Trophoblast cell (in vitro differentiated cells and primary cell): ENCODE results near the gene DDX3Y.
A peak's percentile ranks its signal among the peaks of the same experiment; 100 is the strongest.

ENCODE experiments used
- DNase-seq, 2 donors: peaks; one replicate each; pipeline ENCODE4 v3.0.0-alpha.2; 2016
- H2AFZ ChIP-seq: 2 replicates; pipeline ENCODE4 v1.6.1; 2013; ENCODE audit warnings: low read length, moderate library complexity, mild to moderate bottlenecking; ENCODE audit not compliant: insufficient read depth, poor library complexity
- H2AK5ac ChIP-seq: 2 replicates; pipeline ENCODE4 v1.6.1; 2013; ENCODE audit warnings: mild to moderate bottlenecking, low read length
- H2BK120ac ChIP-seq: 2 replicates; pipeline ENCODE4 v1.6.1; 2013; ENCODE audit warnings: low read length, mild to moderate bottlenecking, moderate library complexity; ENCODE audit not compliant: insufficient read depth, poor library complexity
- H2BK12ac ChIP-seq: 2 replicates; pipeline ENCODE4 v1.6.1; 2013; ENCODE audit warnings: mild to moderate bottlenecking, low read length, moderate library complexity
- H2BK5ac ChIP-seq: 2 replicates; pipeline ENCODE4 v1.6.1; 2013; ENCODE audit warnings: low read length, low read depth, moderate library complexity, mild to moderate bottlenecking; ENCODE audit not compliant: poor library complexity
- H3K14ac ChIP-seq: 2 replicates; pipeline ENCODE4 v1.6.1; 2013; ENCODE audit warnings: mild to moderate bottlenecking, low read length
- H3K18ac ChIP-seq: 2 replicates; pipeline ENCODE4 v1.6.1; 2013; ENCODE audit warnings: mild to moderate bottlenecking, low read length
- H3K23ac ChIP-seq: 2 replicates; pipeline ENCODE4 v1.6.1; 2013; ENCODE audit warnings: low read length
- H3K27ac ChIP-seq: 2 replicates; pipeline ENCODE4 v1.5.1; 2013; ENCODE audit warnings: low read depth, mild to moderate bottlenecking, inconsistent platforms, low read length, moderate library complexity
- H3K27me3 ChIP-seq: 2 replicates; pipeline ENCODE4 v1.6.1; 2013; ENCODE audit warnings: inconsistent platforms, mild to moderate bottlenecking, low read length, moderate library complexity; ENCODE audit not compliant: insufficient read depth
- H3K36me3 ChIP-seq, 2 experiments: 1 replicate in 1 of 2; 2 replicates in 1 of 2; pipeline ENCODE4 v1.6.1; 2013; ENCODE audit warnings: low read length in 2 of 2, mild to moderate bottlenecking in 2 of 2, moderate library complexity in 1 of 2; ENCODE audit not compliant: insufficient read depth in 2 of 2, control insufficient read depth in 1 of 2
- H3K4ac ChIP-seq: 2 replicates; pipeline ENCODE4 v1.6.1; 2013; ENCODE audit warnings: low read depth, mild to moderate bottlenecking, low read length, moderate library complexity
- H3K4me1 ChIP-seq, 2 experiments: 1 replicate in 1 of 2; 2 replicates in 1 of 2; pipeline ENCODE4 v1.6.1; 2013; ENCODE audit warnings: low read length in 2 of 2, mild to moderate bottlenecking in 2 of 2, moderate library complexity in 1 of 2; ENCODE audit not compliant: insufficient read depth in 2 of 2, control insufficient read depth in 1 of 2
- H3K4me2 ChIP-seq: 2 replicates; pipeline ENCODE4 v1.6.1; 2013; ENCODE audit warnings: inconsistent platforms, mild to moderate bottlenecking, low read length, moderate library complexity
- H3K4me3 ChIP-seq: 2 replicates; pipeline ENCODE4 v1.5.1; 2013; ENCODE audit warnings: mild to moderate bottlenecking, low read depth, low read length, inconsistent platforms
- H3K79me1 ChIP-seq: one replicate; pipeline ENCODE4 v1.6.1; 2013; ENCODE audit warnings: low read length
- H3K79me2 ChIP-seq: 2 replicates; pipeline ENCODE4 v1.6.1; 2013; ENCODE audit warnings: low read length, mild to moderate bottlenecking; ENCODE audit not compliant: control insufficient read depth, insufficient read depth, poor library complexity
- H3K9ac ChIP-seq: 2 replicates; pipeline ENCODE4 v1.6.1; 2013; ENCODE audit warnings: mild to moderate bottlenecking, low read length
- H3K9me3 ChIP-seq: 2 replicates; pipeline ENCODE4 v1.6.1; 2013; ENCODE audit warnings: low read depth, mild to moderate bottlenecking, control low read depth, inconsistent platforms, low read length; ENCODE audit not compliant: insufficient read depth
- H4K12ac ChIP-seq: 2 replicates; pipeline ENCODE4 v1.6.1; 2013; ENCODE audit warnings: low read depth, mild to moderate bottlenecking, low read length, moderate library complexity
- H4K8ac ChIP-seq: 2 replicates; pipeline ENCODE4 v1.6.1; 2013; ENCODE audit warnings: low read depth, mild to moderate bottlenecking, low read length, moderate library complexity
- H4K91ac ChIP-seq: one replicate; pipeline ENCODE4 v1.6.1; 2013; ENCODE audit warnings: low read depth, mild to moderate bottlenecking, low read length, moderate library complexity
- WGBS: extraction: QIAGEN DNeasy Blood & Tissue Kit; methylation state at CpG from one replicate; pipeline ENCODE4 v1.1.7; 2013; ENCODE audit warnings: missing lambda C conversion rate; ENCODE audit not compliant: insufficient read length, insufficient coverage; ENCODE audit errors: extremely low coverage; 5-methylcytosine and 5-hydroxymethylcytosine counted together

Gene DDX3Y

GRCh38 chrY:12898604-12899003 lies 6.1 kb upstream of the DDX3Y start:
- Histone ChIP-seq H3K79me1 (no peaks in the 10 kb centered on the region), H3K4me2 (no peak overlapping the region), H3K9me3 (no peaks in the 10 kb centered on the region), H2AFZ (no peak overlapping the region), H3K4ac (no peak overlapping the region), H3K27ac (no peak overlapping the region), H3K4me3 (no peak overlapping the region), H3K9ac (no peak overlapping the region), H4K12ac (no peak overlapping the region), H3K4me1 (no peaks in the 10 kb centered on the region), H3K79me2 (no peaks in the 10 kb centered on the region), H3K23ac (no peak overlapping the region), H2BK5ac (no peak overlapping the region), H2AK5ac (no peak overlapping the region), H2BK120ac (no peak overlapping the region), H3K18ac (no peak overlapping the region), H3K27me3 (no peaks in the 10 kb centered on the region), H4K8ac (no peak overlapping the region), H4K91ac (no peak overlapping the region), H2BK12ac (no peak overlapping the region), H3K36me3 (no peaks in the 10 kb centered on the region), H3K14ac (no peak overlapping the region)
- WGBS: no CpG with 5 or more reads among the region's 2 CpGs
- no peak for DNase-seq

GRCh38 chrY:12905517-12905872 lies 827 bp downstream of the DDX3Y start:
- peak overlapping the region; percentile 87 for H3K4me3 ChIP-seq
- no peak overlapping the region for H2BK120ac ChIP-seq
- H3K18ac ChIP-seq: no peak overlapping the region
- H3K14ac ChIP-seq: peak overlapping the region; percentile 16
- peak overlapping the region; percentile 18 for H2AFZ ChIP-seq
- peak in 1 of 2 donors; percentile 50 for DNase-seq
- H3K4me2 ChIP-seq: peak overlapping the region; percentile 57
- H3K27me3 ChIP-seq: no peaks in the 10 kb centered on the region
- peak overlapping the region; percentile 53 for H4K91ac ChIP-seq
- peaks cover 5% of the 10 kb centered on the region for H3K79me1 ChIP-seq
- peak overlapping the region; percentile 79 for H3K27ac ChIP-seq
- no peak overlapping the region for H3K4ac ChIP-seq
- no peaks in the 10 kb centered on the region for H3K9me3 ChIP-seq
- peak overlapping the region; percentile 60 for H2BK5ac ChIP-seq
- peak overlapping the region; percentile 76 for H3K9ac ChIP-seq
- H3K36me3 ChIP-seq: no peaks in the 10 kb centered on the region
- no peak overlapping the region for H3K23ac ChIP-seq
- no CpG with 5 or more reads among the region's 19 CpGs for WGBS
- H3K79me2 ChIP-seq: peaks cover 2% of the 10 kb centered on the region
- no peaks in the 10 kb centered on the region for H3K4me1 ChIP-seq
- no peak overlapping the region for H2BK12ac ChIP-seq
- H4K8ac ChIP-seq: peak overlapping the region; percentile 58
- H4K12ac ChIP-seq: peak overlapping the region; percentile 44
- H2AK5ac ChIP-seq: no peak overlapping the region

GRCh38 chrY:12905895-12906294 lies 1.2 kb downstream of the DDX3Y start:
- H3K14ac ChIP-seq: no peak overlapping the region
- no peak overlapping the region for H4K91ac ChIP-seq
- H4K8ac ChIP-seq: no peak overlapping the region
- peak overlapping the region; percentile 87 for H3K4me3 ChIP-seq
- H2BK5ac ChIP-seq: no peak overlapping the region
- no peak overlapping the region for H3K23ac ChIP-seq
- no peaks in the 10 kb centered on the region for H3K9me3 ChIP-seq
- no peak overlapping the region for H2AK5ac ChIP-seq
- no peak overlapping the region for H4K12ac ChIP-seq
- H2AFZ ChIP-seq: no peak overlapping the region
- peaks cover 5% of the 10 kb centered on the region for H3K79me1 ChIP-seq
- H3K4me2 ChIP-seq: peak overlapping the region; percentile 57
- H3K18ac ChIP-seq: no peak overlapping the region
- no peak overlapping the region for H2BK12ac ChIP-seq
- no CpG with 5 or more reads among the region's 15 CpGs for WGBS
- no peak overlapping the region for H3K9ac ChIP-seq
- H3K27ac ChIP-seq: no peak overlapping the region
- H3K36me3 ChIP-seq: no peaks in the 10 kb centered on the region
- no peak for DNase-seq
- no peak overlapping the region for H2BK120ac ChIP-seq
- H3K4me1 ChIP-seq: no peaks in the 10 kb centered on the region
- H3K4ac ChIP-seq: no peak overlapping the region
- H3K79me2 ChIP-seq: peaks cover 2% of the 10 kb centered on the region
- H3K27me3 ChIP-seq: no peaks in the 10 kb centered on the region

- no peaks in the 10 kb centered on the region for H3K9me3 ChIP-seq
- WGBS: no CpG with 5 or more reads among the region's 4 CpGs
Observed at GRCh38 chrY:12913541-12913940, 8.9 kb downstream of the DDX3Y start.

More at GRCh38 chrY:12913541-12913940, 8.9 kb downstream of the DDX3Y start:
- Histone ChIP-seq H3K79me2 (no peaks in the 10 kb centered on the region), H3K27me3 (no peaks in the 10 kb centered on the region), H3K4ac (no peak overlapping the region), H3K23ac (no peak overlapping the region), H3K27ac (no peak overlapping the region), H4K91ac (no peak overlapping the region), H2AFZ (no peak overlapping the region), H4K8ac (no peak overlapping the region), H2BK5ac (no peak overlapping the region), H3K14ac (no peak overlapping the region), H3K4me1 (no peaks in the 10 kb centered on the region), H4K12ac (no peak overlapping the region), H3K79me1 (no peaks in the 10 kb centered on the region), H3K18ac (no peak overlapping the region), H3K9ac (no peak overlapping the region), H2BK120ac (no peak overlapping the region), H3K4me2 (no peak overlapping the region), H3K4me3 (no peak overlapping the region), H2BK12ac (no peak overlapping the region), H2AK5ac (no peak overlapping the region), H3K36me3 (peaks cover 6 to 19% of the 10 kb centered on the region in 2 experiments)
- DNase-seq: no peak
